ENCODE measurements around the gene ADGRG3.

Gene ADGRG3

GRCh38 chr16:57668263-57668571 lies at the start of gene ADGRG3:
Gene ADGRG3, plus strand, starts transcription at chr16:57668306. Its CDS starts 42 bp downstream, at chr16:57668348.
- no peak for DNase-seq

GRCh38 chr16:57619133-57619605 lies 48.9 kb upstream of the ADGRG3 start:
- DNase-seq = no peak

GRCh38 chr16:57619606-57620334 lies 48.3 kb upstream of the ADGRG3 start:
- no peak for DNase-seq

GRCh38 chr16:57620335-57621231 lies 47.5 kb upstream of the ADGRG3 start:
- no peak for DNase-seq

GRCh38 chr16:57621521-57622271 lies 46.4 kb upstream of the ADGRG3 start:
- no peak for DNase-seq

GRCh38 chr16:57622361-57623250 lies 45.5 kb upstream of the ADGRG3 start:
- no peak for DNase-seq

GRCh38 chr16:57623251-57624043 lies 44.7 kb upstream of the ADGRG3 start:
- no peak for DNase-seq

- DNase-seq = no peak
Observed at GRCh38 chr16:57624044-57624688, 43.9 kb upstream of the ADGRG3 start.

- DNase-seq = no peak
Observed at GRCh38 chr16:57624806-57625500, 43.2 kb upstream of the ADGRG3 start.

- no peak for DNase-seq
Observed at GRCh38 chr16:57626420-57627170, 41.5 kb upstream of the ADGRG3 start.

GRCh38 chr16:57627184-57627871 lies 40.8 kb upstream of the ADGRG3 start:
- DNase-seq = no peak

- DNase-seq = peak; percentile 82
Observed at GRCh38 chr16:57628008-57628781, 39.9 kb upstream of the ADGRG3 start, which contains the start of gene ADGRG1. Gene ADGRG1, plus strand, starts transcription at chr16:57628630. Its CDS starts 21,658 bp downstream, at chr16:57650288.

- no peak for DNase-seq
Observed at GRCh38 chr16:57628783-57629293, 39.3 kb upstream of the ADGRG3 start.

GRCh38 chr16:57629516-57630406 lies 38.3 kb upstream of the ADGRG3 start:
- no peak for DNase-seq

- DNase-seq = no peak
Observed at GRCh38 chr16:57630407-57630797, 37.7 kb upstream of the ADGRG3 start.
